ENCODE results near the gene RRAD.
A peak's percentile ranks its signal among the peaks of the same experiment; 100 is the strongest.
"Not testable (repeated sequence)": the region's sequence is repeated elsewhere in the genome, so short reads cannot be mapped to it uniquely, and the experiment has no call there.

RRAD gene

DNA sequence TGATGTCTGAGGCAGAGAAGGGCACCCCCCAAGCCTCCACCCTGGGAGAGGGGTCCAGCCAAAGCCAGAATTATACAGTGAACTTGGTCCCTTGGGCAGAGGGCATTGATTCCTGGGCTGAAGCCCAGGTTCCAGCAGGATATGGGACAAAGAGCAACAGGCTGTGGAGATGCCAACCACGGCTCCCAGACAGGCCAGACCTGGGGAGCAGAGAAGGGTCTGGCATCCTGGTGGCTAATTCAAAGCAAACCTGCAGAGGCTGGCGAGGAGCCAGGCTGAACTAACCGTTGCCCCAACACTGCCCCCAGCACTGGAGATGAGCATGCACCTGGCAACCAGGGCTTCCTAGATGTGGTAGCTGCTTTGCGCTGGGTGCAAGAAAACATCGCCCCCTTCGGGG, 38.7 kb upstream of the RRAD start:
- Histone ChIP-seq H3K4me3 (ENCODE audit: insufficient read length, low read depth) (no peak overlapping the region), H3K4me1 (ENCODE audit: insufficient read depth, insufficient read length) (no peaks in the 10 kb centered on the region), H3K27me3 (ENCODE audit: insufficient read depth, insufficient read length) (no peaks in the 10 kb centered on the region), H3K9me3 (ENCODE audit: insufficient read depth, low read length) (no peaks in the 10 kb centered on the region), H3K9ac (ENCODE audit: insufficient read length, low read depth) (no peak overlapping the region), H3K36me3 (ENCODE audit: insufficient read depth, insufficient read length, low read length) (no peaks in the 10 kb centered on the region)
- DNase-seq (ENCODE audit: low read depth, low spot score) = no peak
- TF ChIP-seq ZNF274 (IDR thresholded peaks at IDR 0.05; ENCODE audit: low read depth, low read length) = no peak
- TF ChIP-seq SUZ12 (IDR thresholded peaks at IDR 0.05; ENCODE audit: extremely low read depth, insufficient read depth, insufficient read length) = no peak
- no peak for TF ChIP-seq YY1 (IDR thresholded peaks at IDR 0.05; ENCODE audit: insufficient read depth, insufficient read length)

DNA sequence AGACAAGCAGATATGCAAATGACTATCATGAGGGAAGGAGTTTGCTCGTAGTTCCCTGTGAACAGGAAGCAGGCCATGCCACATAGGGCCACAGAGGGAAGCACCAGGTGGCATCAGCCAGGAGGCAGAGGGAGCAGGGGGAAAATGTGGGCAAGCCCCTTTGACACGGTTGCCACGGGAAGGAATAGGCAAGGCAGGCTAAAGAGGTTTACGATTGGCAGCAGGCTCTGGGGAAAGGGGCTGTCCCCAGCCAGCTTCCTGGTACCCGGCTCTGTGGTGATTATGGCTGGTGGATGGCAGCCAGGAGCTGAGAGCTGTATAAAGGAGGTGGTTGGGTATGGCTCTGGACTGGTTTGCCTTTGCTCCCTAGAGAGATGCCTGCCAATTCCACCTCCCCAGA, 36.6 kb upstream of the RRAD start:
- Histone ChIP-seq H3K36me3 (ENCODE audit: insufficient read depth, insufficient read length, low read length) (no peaks in the 10 kb centered on the region), H3K9ac (ENCODE audit: insufficient read length, low read depth) (peak overlapping the region; percentile 34), H3K4me3 (ENCODE audit: insufficient read length, low read depth) (no peak overlapping the region)

DNA sequence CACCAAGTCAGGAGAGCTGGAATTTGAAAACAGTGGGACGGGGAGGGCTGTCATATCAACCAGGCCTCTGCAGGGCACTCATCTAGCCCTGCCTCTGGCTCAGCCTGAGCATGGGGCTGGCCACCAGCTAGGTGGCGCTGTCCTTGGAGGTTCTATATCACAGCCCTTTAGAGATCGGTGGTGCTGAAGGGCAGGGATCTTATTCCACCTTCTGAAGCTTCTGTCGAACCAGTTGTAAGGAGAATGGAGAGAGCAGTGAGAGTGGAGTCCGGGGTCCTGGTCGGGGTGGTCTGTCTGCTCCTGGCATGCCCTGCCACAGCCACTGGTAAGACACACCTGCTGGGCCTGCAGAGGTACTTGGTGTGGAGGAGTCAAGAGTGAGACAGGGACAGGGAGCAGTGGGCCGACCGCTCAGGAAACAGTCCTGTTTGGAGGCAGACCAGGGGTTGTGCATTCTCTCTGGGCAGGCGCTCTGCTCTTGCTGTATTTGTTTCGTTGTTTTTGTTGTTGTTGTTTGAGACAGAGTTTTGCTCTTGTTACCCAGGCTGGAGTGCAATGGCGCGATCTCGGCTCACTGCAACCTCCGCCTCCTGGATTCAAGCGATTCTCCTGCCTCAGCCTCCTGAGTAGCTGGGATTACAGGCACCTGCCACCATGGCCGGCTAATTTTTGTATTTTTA, 35.9 kb upstream of the RRAD start, which contains the start of gene CES3:
CES3 (plus strand) TSS at position 202 of the 680 bp plus-strand sequence; CDS start at position 244, 42 bp downstream.
- no peaks in the 10 kb centered on the region for H3K4me1 ChIP-seq (ENCODE audit: insufficient read depth, insufficient read length)
- H3K27me3 ChIP-seq (ENCODE audit: insufficient read depth, insufficient read length) = peaks cover 4% of the 10 kb centered on the region
- peak within 1 kb of the TSS; percentile 48 for H3K4me3 ChIP-seq (ENCODE audit: insufficient read length, low read depth)
- DNase-seq (ENCODE audit: low read depth, low spot score) = peak; percentile 84
- TF ChIP-seq ZNF274 (IDR thresholded peaks at IDR 0.05; ENCODE audit: low read depth, low read length) (no peak), SUZ12 (IDR thresholded peaks at IDR 0.05; ENCODE audit: extremely low read depth, insufficient read depth, insufficient read length) (no peak), YY1 (IDR thresholded peaks at IDR 0.05; ENCODE audit: insufficient read depth, insufficient read length) (no peak)
- peak within 1 kb of the TSS; percentile 53 for H3K9ac ChIP-seq (ENCODE audit: insufficient read length, low read depth)
- H3K36me3 ChIP-seq (ENCODE audit: insufficient read depth, insufficient read length, low read length) = no peaks in the 10 kb centered on the region
- H3K9me3 ChIP-seq (ENCODE audit: insufficient read depth, low read length) = no peaks in the 10 kb centered on the region

More for the DNA sequence above, 36.6 kb upstream of the RRAD start:
- Histone ChIP-seq H3K9me3 (ENCODE audit: insufficient read depth, low read length) (no peaks in the 10 kb centered on the region), H3K4me1 (ENCODE audit: insufficient read depth, insufficient read length) (no peaks in the 10 kb centered on the region), H3K27me3 (ENCODE audit: insufficient read depth, insufficient read length) (peaks cover 4% of the 10 kb centered on the region)
- no peak for DNase-seq (ENCODE audit: low read depth, low spot score)
- no peak for TF ChIP-seq SUZ12 (IDR thresholded peaks at IDR 0.05; ENCODE audit: extremely low read depth, insufficient read depth, insufficient read length)
- no peak for TF ChIP-seq YY1 (IDR thresholded peaks at IDR 0.05; ENCODE audit: insufficient read depth, insufficient read length)
- TF ChIP-seq ZNF274 (IDR thresholded peaks at IDR 0.05; ENCODE audit: low read depth, low read length) = no peak

DNA sequence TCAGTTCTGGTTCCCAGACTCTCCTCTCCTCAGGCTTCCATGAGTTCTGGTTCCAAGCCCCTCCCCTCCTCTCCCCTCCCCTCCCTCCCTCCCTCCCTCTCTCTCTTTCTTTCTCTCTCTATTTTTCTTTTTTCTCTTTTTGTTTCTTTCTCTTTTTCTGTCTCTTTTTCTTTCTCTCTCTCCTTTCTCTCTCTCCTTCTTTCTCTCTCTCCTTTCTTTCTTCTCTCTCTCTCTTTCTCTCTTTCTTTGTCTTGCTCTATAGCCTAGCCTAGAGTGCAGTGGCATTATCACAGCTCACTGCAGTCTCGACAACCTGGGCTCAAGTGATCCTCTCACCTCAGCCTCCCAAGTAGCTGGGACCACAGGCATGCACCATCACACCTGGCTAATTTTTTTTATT, 34.9 kb upstream of the RRAD start:
- H3K27me3 ChIP-seq (ENCODE audit: insufficient read depth, insufficient read length) = peaks cover 4% of the 10 kb centered on the region
- no peaks in the 10 kb centered on the region for H3K4me1 ChIP-seq (ENCODE audit: insufficient read depth, insufficient read length)
- no peak for TF ChIP-seq YY1 (IDR thresholded peaks at IDR 0.05; ENCODE audit: insufficient read depth, insufficient read length)
- no peak for TF ChIP-seq ZNF274 (IDR thresholded peaks at IDR 0.05; ENCODE audit: low read depth, low read length)
- no peak for TF ChIP-seq SUZ12 (IDR thresholded peaks at IDR 0.05; ENCODE audit: extremely low read depth, insufficient read depth, insufficient read length)
- no peak overlapping the region for H3K4me3 ChIP-seq (ENCODE audit: insufficient read length, low read depth)
- H3K36me3 ChIP-seq (ENCODE audit: insufficient read depth, insufficient read length, low read length) = no peaks in the 10 kb centered on the region
- no peaks in the 10 kb centered on the region for H3K9me3 ChIP-seq (ENCODE audit: insufficient read depth, low read length)
- no peak for DNase-seq (ENCODE audit: low read depth, low spot score)
- no peak overlapping the region for H3K9ac ChIP-seq (ENCODE audit: insufficient read length, low read depth)

DNA sequence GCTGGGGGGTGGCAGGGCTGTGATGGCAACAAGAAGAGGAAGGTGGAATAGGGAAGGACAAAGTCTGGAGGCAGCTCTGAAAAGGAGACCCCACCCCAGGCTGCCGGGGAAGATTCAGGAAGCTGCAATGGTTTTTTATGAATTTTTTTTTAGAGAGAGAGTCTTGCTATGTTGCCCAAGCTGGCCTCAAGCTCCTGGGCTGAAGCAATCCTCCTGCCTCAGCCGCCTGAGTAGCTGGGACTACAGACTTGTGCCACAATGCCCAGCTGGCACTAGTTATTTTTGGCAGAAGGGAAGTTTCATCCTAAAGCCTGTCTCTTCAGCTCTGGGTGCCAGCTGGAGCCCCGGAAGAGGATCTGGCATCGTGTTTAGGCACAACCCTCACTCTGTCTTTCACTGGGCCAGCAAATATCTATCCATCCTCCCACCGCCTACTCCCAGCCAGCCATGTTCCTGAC, 34.4 kb upstream of the RRAD start:
- H3K4me3 ChIP-seq (ENCODE audit: insufficient read length, low read depth) = no peak overlapping the region
- no peak for DNase-seq (ENCODE audit: low read depth, low spot score)
- no peak for TF ChIP-seq YY1 (IDR thresholded peaks at IDR 0.05; ENCODE audit: insufficient read depth, insufficient read length)
- no peak for TF ChIP-seq ZNF274 (IDR thresholded peaks at IDR 0.05; ENCODE audit: low read depth, low read length)
- no peak for TF ChIP-seq SUZ12 (IDR thresholded peaks at IDR 0.05; ENCODE audit: extremely low read depth, insufficient read depth, insufficient read length)

DNA sequence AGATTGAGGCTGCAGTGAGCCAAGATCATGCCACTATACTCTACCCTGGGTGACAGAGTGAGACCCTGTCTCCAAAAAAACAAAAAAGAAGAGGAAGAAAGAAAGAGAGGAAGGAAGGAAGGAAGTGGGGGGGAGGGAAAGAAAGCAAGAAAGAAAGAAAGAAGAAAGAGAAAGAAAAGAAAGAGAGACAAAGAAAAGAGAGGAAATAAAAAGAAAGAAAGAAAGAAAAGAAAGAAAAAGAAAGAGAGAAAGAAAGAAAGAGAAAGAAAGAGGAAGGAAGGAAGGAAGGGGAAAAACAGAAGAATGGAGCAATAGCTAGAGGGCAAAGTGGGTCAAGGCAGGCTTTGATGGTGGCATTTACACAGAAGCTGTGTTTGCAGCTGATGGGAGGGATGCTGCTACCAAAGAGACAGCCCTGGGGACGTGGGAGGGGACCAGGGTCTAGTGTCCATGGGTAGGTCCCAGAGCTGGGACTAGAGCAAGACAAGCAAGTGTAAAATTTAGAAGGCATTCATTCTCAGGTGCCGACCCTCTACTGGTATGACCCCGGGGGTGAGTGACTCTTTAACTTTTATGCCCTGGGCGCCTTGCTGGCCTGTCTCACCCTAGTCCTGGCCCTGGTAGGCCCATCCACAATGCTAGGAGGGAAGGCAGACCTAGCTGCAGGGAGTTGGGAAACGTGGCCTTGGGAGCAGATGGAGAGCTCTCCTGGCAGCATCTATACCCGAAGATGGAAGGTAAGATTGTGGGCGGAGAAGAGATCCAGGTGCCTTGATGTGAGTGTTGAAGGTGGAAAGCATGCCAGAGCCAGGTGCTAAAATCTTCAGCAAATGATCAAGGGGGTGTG, 33.7 kb upstream of the RRAD start:
- H3K4me3 ChIP-seq (ENCODE audit: insufficient read length, low read depth) = no peak overlapping the region

More for the DNA sequence above, 34.4 kb upstream of the RRAD start:
- no peaks in the 10 kb centered on the region for H3K9me3 ChIP-seq (ENCODE audit: insufficient read depth, low read length)
- H3K9ac ChIP-seq (ENCODE audit: insufficient read length, low read depth) = no peak overlapping the region
- H3K36me3 ChIP-seq (ENCODE audit: insufficient read depth, insufficient read length, low read length) = no peaks in the 10 kb centered on the region
- H3K4me1 ChIP-seq (ENCODE audit: insufficient read depth, insufficient read length) = no peaks in the 10 kb centered on the region
- peaks cover 4% of the 10 kb centered on the region for H3K27me3 ChIP-seq (ENCODE audit: insufficient read depth, insufficient read length)

DNA sequence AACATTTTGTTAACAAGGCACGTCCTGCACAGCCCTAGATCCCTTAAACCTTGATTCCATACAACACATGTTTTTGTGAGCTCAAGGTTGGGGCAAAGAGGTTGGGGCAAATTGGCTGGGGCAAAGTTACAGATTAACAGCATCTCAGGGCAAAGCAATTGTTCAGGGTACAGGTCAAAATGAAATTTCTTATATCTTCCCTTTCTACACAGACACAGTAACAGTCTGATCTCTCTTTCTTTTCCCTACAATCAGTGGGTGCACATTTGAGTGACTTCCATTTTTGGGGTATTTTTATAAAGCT, 30.8 kb upstream of the RRAD start:
- H3K9ac ChIP-seq (ENCODE audit: insufficient read length, low read depth); H3K36me3 ChIP-seq (ENCODE audit: insufficient read depth, insufficient read length, low read length); H3K4me1 ChIP-seq (ENCODE audit: insufficient read depth, insufficient read length); H3K9me3 ChIP-seq (ENCODE audit: insufficient read depth, low read length); H3K27me3 ChIP-seq (ENCODE audit: insufficient read depth, insufficient read length); DNase-seq (ENCODE audit: low read depth, low spot score); H3K4me3 ChIP-seq (ENCODE audit: insufficient read length, low read depth): not testable (repeated sequence)

More for the DNA sequence above, 33.7 kb upstream of the RRAD start:
- H3K36me3 ChIP-seq (ENCODE audit: insufficient read depth, insufficient read length, low read length) = no peaks in the 10 kb centered on the region
- TF ChIP-seq ZNF274 (IDR thresholded peaks at IDR 0.05; ENCODE audit: low read depth, low read length) (no peak), SUZ12 (IDR thresholded peaks at IDR 0.05; ENCODE audit: extremely low read depth, insufficient read depth, insufficient read length) (no peak), YY1 (IDR thresholded peaks at IDR 0.05; ENCODE audit: insufficient read depth, insufficient read length) (no peak)
- peaks cover 4% of the 10 kb centered on the region for H3K27me3 ChIP-seq (ENCODE audit: insufficient read depth, insufficient read length)
- no peak for DNase-seq (ENCODE audit: low read depth, low spot score)
- no peaks in the 10 kb centered on the region for H3K4me1 ChIP-seq (ENCODE audit: insufficient read depth, insufficient read length)
- H3K9ac ChIP-seq (ENCODE audit: insufficient read length, low read depth) = no peak overlapping the region
- H3K9me3 ChIP-seq (ENCODE audit: insufficient read depth, low read length) = no peaks in the 10 kb centered on the region

DNA sequence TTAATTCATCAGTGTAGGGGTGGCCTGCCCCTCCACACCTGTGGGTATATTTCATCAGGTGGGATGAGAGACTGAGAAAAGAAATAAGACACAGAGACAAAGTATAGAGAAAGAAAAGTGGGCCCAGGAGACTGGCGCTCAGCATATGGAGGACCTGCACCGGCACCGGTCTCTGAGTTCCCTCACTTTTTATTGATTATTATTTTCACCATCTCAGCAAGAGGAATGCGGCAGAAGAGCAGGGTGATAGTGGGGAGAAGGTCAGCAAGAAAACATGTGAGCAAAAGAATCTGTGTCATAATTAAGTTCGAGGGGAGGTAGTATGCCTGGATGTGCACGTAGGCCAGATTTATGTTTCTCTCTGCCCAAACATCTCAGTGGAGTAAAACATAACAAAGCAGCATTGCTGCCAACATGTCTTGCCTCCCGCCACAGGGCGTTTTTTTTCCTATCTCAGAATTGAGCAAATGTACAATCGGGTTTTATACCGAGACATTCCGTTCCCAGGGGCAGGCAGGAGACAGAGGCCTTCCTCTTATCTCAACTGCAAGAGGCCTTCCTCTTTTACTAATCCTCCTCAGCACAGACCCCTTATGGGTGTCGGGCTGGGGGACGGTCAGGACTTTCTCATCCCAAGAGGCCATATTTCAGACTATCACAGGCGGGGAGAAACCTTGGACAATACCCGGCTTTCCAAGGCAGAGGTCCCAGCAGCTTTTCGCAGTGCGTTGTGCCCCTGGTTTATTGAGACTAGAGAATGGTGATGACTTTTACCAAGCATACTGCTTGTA, 30.2 kb upstream of the RRAD start:
- not testable (repeated sequence) for H3K4me3 ChIP-seq (ENCODE audit: insufficient read length, low read depth); H3K9ac ChIP-seq (ENCODE audit: insufficient read length, low read depth); DNase-seq (ENCODE audit: low read depth, low spot score); H3K4me1 ChIP-seq (ENCODE audit: insufficient read depth, insufficient read length); H3K36me3 ChIP-seq (ENCODE audit: insufficient read depth, insufficient read length, low read length); H3K27me3 ChIP-seq (ENCODE audit: insufficient read depth, insufficient read length)
- H3K9me3 ChIP-seq (ENCODE audit: insufficient read depth, low read length) = peaks cover 11% of the 10 kb centered on the region
